ENCODE results near the gene NALCN.

NALCN gene

GRCh38 chr13:101058841-101059240 lies 357.5 kb downstream of the NALCN start:
- DNase-seq (ENCODE audit: low spot score): no peak
- TF ChIP-seq CTCF (IDR thresholded peaks at IDR 0.05; ENCODE audit: extremely low read depth, missing control alignments): no peak

- TF ChIP-seq CTCF (IDR thresholded peaks at IDR 0.05; ENCODE audit: extremely low read depth, missing control alignments): no peak
- no peak for DNase-seq (ENCODE audit: low spot score)
Observed at GRCh38 chr13:101053301-101054093, 362.8 kb downstream of the NALCN start.

- no peak for TF ChIP-seq CTCF (IDR thresholded peaks at IDR 0.05; ENCODE audit: extremely low read depth, missing control alignments)
- no peak for DNase-seq (ENCODE audit: low spot score)
Observed at GRCh38 chr13:101049166-101049850, 367.0 kb downstream of the NALCN start.

DNA sequence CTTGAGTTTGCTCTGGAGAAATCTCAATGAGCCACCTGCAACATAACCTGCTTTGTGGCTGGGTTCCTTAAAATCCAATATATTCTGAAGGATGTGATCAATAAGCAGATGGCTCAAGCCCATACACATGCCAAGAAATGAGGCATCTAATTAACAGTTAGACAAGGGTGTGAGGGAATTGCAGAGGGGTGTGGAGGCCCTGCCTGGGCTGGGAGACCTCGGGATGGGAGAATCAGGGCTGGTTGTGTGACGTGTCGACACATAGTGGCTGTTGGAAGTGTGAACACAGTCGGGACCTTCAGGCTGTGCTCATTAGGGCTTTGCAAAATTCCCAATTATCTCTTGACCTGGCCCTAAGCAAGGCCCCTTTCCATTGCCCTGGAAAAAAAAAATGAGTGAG lies 379.8 kb downstream of the NALCN start:
- TF ChIP-seq CTCF (IDR thresholded peaks at IDR 0.05; ENCODE audit: extremely low read depth, missing control alignments): no peak
- DNase-seq (ENCODE audit: low spot score): no peak

GRCh38 chr13:101035119-101035620 lies 381.1 kb downstream of the NALCN start:
- TF ChIP-seq CTCF (IDR thresholded peaks at IDR 0.05; ENCODE audit: extremely low read depth, missing control alignments): no peak
- no peak for DNase-seq (ENCODE audit: low spot score)

- DNase-seq (ENCODE audit: low spot score): no peak
- TF ChIP-seq CTCF (IDR thresholded peaks at IDR 0.05; ENCODE audit: extremely low read depth, missing control alignments): no peak
Observed at GRCh38 chr13:101026736-101027398, 389.4 kb downstream of the NALCN start.

GRCh38 chr13:101026328-101026727 lies 390.0 kb downstream of the NALCN start:
- no peak for TF ChIP-seq CTCF (IDR thresholded peaks at IDR 0.05; ENCODE audit: extremely low read depth, missing control alignments)
- no peak for DNase-seq (ENCODE audit: low spot score)
